ENCODE data around the gene TMEM107.

TMEM107 gene

GRCh38 chr17:8133399-8133798 is 42.8 kb downstream of the TMEM107 start:
- Histone ChIP-seq H3K27me3 (ENCODE audit: control insufficient read depth in 1 of 2, insufficient read depth in 2 of 2, low read length in 2 of 2) (peaks cover 0 to 5% of the 10 kb centered on the region in 2 donors), H3K9ac (ENCODE audit: low read length) (no peak overlapping the region), H3K36me3 (ENCODE audit: insufficient read depth, low read length) (no peaks in the 10 kb centered on the region), H3K9me3 (ENCODE audit: low read length) (no peaks in the 10 kb centered on the region), H3K4me3 (ENCODE audit: low read depth in 1 of 2, low read length in 2 of 2) (no peak overlapping the region), H3K4me1 (ENCODE audit: insufficient read depth, low read length) (peaks cover 7% of the 10 kb centered on the region), H3K27ac (ENCODE audit: low read depth, low read length) (no peak overlapping the region)

GRCh38 chr17:8131844-8132441 is 44.2 kb downstream of the TMEM107 start:
- H3K27me3 ChIP-seq (ENCODE audit: control insufficient read depth in 1 of 2, insufficient read depth in 2 of 2, low read length in 2 of 2): peaks cover 0 to 5% of the 10 kb centered on the region in 2 donors
- no peaks in the 10 kb centered on the region for H3K36me3 ChIP-seq (ENCODE audit: insufficient read depth, low read length)
- H3K4me3 ChIP-seq (ENCODE audit: low read depth in 1 of 2, low read length in 2 of 2): no peak overlapping the region
- H3K27ac ChIP-seq (ENCODE audit: low read depth, low read length): no peak overlapping the region
- H3K9ac ChIP-seq (ENCODE audit: low read length): no peak overlapping the region
- H3K4me1 ChIP-seq (ENCODE audit: insufficient read depth, low read length): peaks cover 5% of the 10 kb centered on the region
- no peaks in the 10 kb centered on the region for H3K9me3 ChIP-seq (ENCODE audit: low read length)

GRCh38 chr17:8128125-8128784 is 47.9 kb downstream of the TMEM107 start:
- H3K4me1 ChIP-seq (ENCODE audit: insufficient read depth, low read length): peaks cover 32% of the 10 kb centered on the region
- H3K27me3 ChIP-seq (ENCODE audit: control insufficient read depth in 1 of 2, insufficient read depth in 2 of 2, low read length in 2 of 2): peaks cover 18 to 28% of the 10 kb centered on the region in 2 donors
- no peak overlapping the region for H3K9ac ChIP-seq (ENCODE audit: low read length)

GRCh38 chr17:8126491-8127066 is 49.6 kb downstream of the TMEM107 start:
- Histone ChIP-seq H3K9me3 (ENCODE audit: low read length) (no peaks in the 10 kb centered on the region), H3K4me1 (ENCODE audit: insufficient read depth, low read length) (peaks cover 43% of the 10 kb centered on the region), H3K9ac (ENCODE audit: low read length) (peak overlapping the region; percentile 76), H3K27me3 (ENCODE audit: control insufficient read depth in 1 of 2, insufficient read depth in 2 of 2, low read length in 2 of 2) (peaks cover 30 to 45% of the 10 kb centered on the region in 2 donors), H3K27ac (ENCODE audit: low read depth, low read length) (no peak overlapping the region), H3K4me3 (ENCODE audit: low read depth in 1 of 2, low read length in 2 of 2) (peak overlapping the region; percentile 75 to 81), H3K36me3 (ENCODE audit: insufficient read depth, low read length) (no peaks in the 10 kb centered on the region)

More at GRCh38 chr17:8128125-8128784, 47.9 kb downstream of the TMEM107 start:
- no peak overlapping the region for H3K27ac ChIP-seq (ENCODE audit: low read depth, low read length)
- no peaks in the 10 kb centered on the region for H3K9me3 ChIP-seq (ENCODE audit: low read length)
- H3K36me3 ChIP-seq (ENCODE audit: insufficient read depth, low read length): no peaks in the 10 kb centered on the region
- H3K4me3 ChIP-seq (ENCODE audit: low read depth in 1 of 2, low read length in 2 of 2): no peak overlapping the region

- H3K27me3 ChIP-seq (ENCODE audit: control insufficient read depth in 1 of 2, insufficient read depth in 2 of 2, low read length in 2 of 2): peaks cover 30 to 44% of the 10 kb centered on the region in 2 donors
- H3K4me1 ChIP-seq (ENCODE audit: insufficient read depth, low read length): peaks cover 45% of the 10 kb centered on the region
- H3K36me3 ChIP-seq (ENCODE audit: insufficient read depth, low read length): no peaks in the 10 kb centered on the region
- peak overlapping the region; percentile 32 for H3K9ac ChIP-seq (ENCODE audit: low read length)
- peak overlapping the region; percentile 75 to 81 for H3K4me3 ChIP-seq (ENCODE audit: low read depth in 1 of 2, low read length in 2 of 2)
- H3K9me3 ChIP-seq (ENCODE audit: low read length): no peaks in the 10 kb centered on the region
- H3K27ac ChIP-seq (ENCODE audit: low read depth, low read length): peak overlapping the region; percentile 37
Measured at GRCh38 chr17:8125947-8126490, 50.2 kb downstream of the TMEM107 start.

- Histone ChIP-seq H3K9ac (ENCODE audit: low read length) (peak overlapping the region; percentile 32), H3K4me1 (ENCODE audit: insufficient read depth, low read length) (peaks cover 51% of the 10 kb centered on the region), H3K9me3 (ENCODE audit: low read length) (no peaks in the 10 kb centered on the region), H3K27ac (ENCODE audit: low read depth, low read length) (peak overlapping the region; percentile 37), H3K4me3 (ENCODE audit: low read depth in 1 of 2, low read length in 2 of 2) (peak overlapping the region; percentile 75 to 81), H3K36me3 (ENCODE audit: insufficient read depth, low read length) (no peaks in the 10 kb centered on the region), H3K27me3 (ENCODE audit: control insufficient read depth in 1 of 2, insufficient read depth in 2 of 2, low read length in 2 of 2) (peaks cover 33 to 51% of the 10 kb centered on the region in 2 donors)
Measured at GRCh38 chr17:8125154-8125946, 50.8 kb downstream of the TMEM107 start.

GRCh38 chr17:8124350-8125153 is 51.6 kb downstream of the TMEM107 start:
- peaks cover 34 to 54% of the 10 kb centered on the region in 2 donors for H3K27me3 ChIP-seq (ENCODE audit: control insufficient read depth in 1 of 2, insufficient read depth in 2 of 2, low read length in 2 of 2)
- H3K27ac ChIP-seq (ENCODE audit: low read depth, low read length): no peak overlapping the region
- H3K4me1 ChIP-seq (ENCODE audit: insufficient read depth, low read length): peaks cover 54% of the 10 kb centered on the region
- no peaks in the 10 kb centered on the region for H3K9me3 ChIP-seq (ENCODE audit: low read length)
- peak overlapping the region in 1 of 2 donors; percentile 75 for H3K4me3 ChIP-seq (ENCODE audit: low read depth in 1 of 2, low read length in 2 of 2)
- H3K9ac ChIP-seq (ENCODE audit: low read length): no peak overlapping the region
- H3K36me3 ChIP-seq (ENCODE audit: insufficient read depth, low read length): no peaks in the 10 kb centered on the region

- peak within 1 kb of the TSS; percentile 12 to 75 for H3K4me3 ChIP-seq (ENCODE audit: low read depth in 1 of 2, low read length in 2 of 2)
- no peak within 1 kb of the TSS for H3K27ac ChIP-seq (ENCODE audit: low read depth, low read length)
- H3K27me3 ChIP-seq (ENCODE audit: control insufficient read depth in 1 of 2, insufficient read depth in 2 of 2, low read length in 2 of 2): peaks cover 34 to 54% of the 10 kb centered on the region in 2 donors
- H3K9me3 ChIP-seq (ENCODE audit: low read length): no peaks in the 10 kb centered on the region
- H3K9ac ChIP-seq (ENCODE audit: low read length): no peak within 1 kb of the TSS
- no peaks in the 10 kb centered on the region for H3K36me3 ChIP-seq (ENCODE audit: insufficient read depth, low read length)
- peaks cover 54% of the 10 kb centered on the region for H3K4me1 ChIP-seq (ENCODE audit: insufficient read depth, low read length)
Measured at GRCh38 chr17:8123695-8124349, 52.4 kb downstream of the TMEM107 start, which contains the start of gene HES7. HES7 (minus strand) TSS chr17:8124106; CDS start chr17:8124084, 22 bp downstream.

GRCh38 chr17:8122924-8123694 is 53.1 kb downstream of the TMEM107 start:
- no peak overlapping the region for H3K27ac ChIP-seq (ENCODE audit: low read depth, low read length)
- H3K9ac ChIP-seq (ENCODE audit: low read length): no peak overlapping the region
- peaks cover 34 to 54% of the 10 kb centered on the region in 2 donors for H3K27me3 ChIP-seq (ENCODE audit: control insufficient read depth in 1 of 2, insufficient read depth in 2 of 2, low read length in 2 of 2)
- no peaks in the 10 kb centered on the region for H3K36me3 ChIP-seq (ENCODE audit: insufficient read depth, low read length)
- no peaks in the 10 kb centered on the region for H3K9me3 ChIP-seq (ENCODE audit: low read length)
- H3K4me3 ChIP-seq (ENCODE audit: low read depth in 1 of 2, low read length in 2 of 2): peak overlapping the region; percentile 12 to 75
- H3K4me1 ChIP-seq (ENCODE audit: insufficient read depth, low read length): peaks cover 59% of the 10 kb centered on the region
